Ecto neural progenitor cell (in vitro differentiated cells): ENCODE results near the gene PPP2R2C.

Experiments used
- DNase-seq: peaks from one replicate; pipeline ENCODE4 v3.0.0-alpha.2; 2018; ENCODE audit warnings: low spot score

The PPP2R2C gene

DNA sequence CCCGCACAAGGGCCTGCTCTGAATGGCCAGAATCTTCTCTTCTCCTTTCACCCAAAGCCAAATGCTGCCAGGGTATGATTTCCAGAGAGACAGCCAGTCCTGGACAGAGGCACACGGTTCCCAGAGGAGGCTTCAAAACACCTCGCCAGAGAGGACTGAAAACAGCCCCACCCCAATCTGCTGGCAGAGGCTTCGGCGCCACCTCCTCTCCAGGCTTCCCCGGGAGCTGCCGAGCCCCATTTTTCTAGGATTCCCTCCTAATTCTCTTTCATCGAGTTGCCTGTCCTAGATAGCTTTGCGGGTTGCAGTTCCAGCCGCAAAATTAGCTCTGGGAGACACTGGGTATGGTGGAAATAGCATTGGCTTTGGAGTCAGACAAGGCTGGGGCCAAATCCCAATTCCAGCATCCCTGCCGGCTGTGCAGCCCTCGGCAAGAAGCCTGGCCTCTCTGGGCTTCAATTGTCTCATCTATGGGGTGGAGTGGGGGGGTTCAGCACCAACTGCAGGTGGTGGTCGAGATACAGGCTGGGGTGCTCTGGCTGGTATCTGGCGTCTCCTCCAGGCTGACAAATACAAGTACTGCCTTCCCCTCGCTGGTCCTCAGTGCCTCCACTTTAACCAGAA lies 22.6 kb downstream of the PPP2R2C start:
- DNase-seq: no peak

DNA sequence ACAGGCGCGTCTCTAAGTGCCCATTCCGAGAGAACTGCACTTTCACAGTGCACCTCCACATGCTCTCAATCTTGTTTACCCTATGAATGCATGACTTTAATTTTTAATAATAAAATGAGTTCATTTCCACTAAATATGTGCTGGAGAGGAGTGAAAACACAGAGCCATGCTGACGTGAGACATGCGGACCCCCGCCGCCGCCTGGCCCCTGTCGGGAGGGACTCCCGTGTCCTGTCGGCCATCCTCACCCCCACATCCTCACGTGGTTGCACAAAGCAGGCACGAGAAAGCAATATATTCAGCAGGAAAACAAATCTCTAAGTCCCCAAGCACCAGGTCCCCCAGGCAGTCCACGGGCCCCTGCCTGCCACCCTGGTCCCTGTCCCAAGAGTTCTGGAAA lies 23.1 kb downstream of the PPP2R2C start:
- DNase-seq: no peak

DNA sequence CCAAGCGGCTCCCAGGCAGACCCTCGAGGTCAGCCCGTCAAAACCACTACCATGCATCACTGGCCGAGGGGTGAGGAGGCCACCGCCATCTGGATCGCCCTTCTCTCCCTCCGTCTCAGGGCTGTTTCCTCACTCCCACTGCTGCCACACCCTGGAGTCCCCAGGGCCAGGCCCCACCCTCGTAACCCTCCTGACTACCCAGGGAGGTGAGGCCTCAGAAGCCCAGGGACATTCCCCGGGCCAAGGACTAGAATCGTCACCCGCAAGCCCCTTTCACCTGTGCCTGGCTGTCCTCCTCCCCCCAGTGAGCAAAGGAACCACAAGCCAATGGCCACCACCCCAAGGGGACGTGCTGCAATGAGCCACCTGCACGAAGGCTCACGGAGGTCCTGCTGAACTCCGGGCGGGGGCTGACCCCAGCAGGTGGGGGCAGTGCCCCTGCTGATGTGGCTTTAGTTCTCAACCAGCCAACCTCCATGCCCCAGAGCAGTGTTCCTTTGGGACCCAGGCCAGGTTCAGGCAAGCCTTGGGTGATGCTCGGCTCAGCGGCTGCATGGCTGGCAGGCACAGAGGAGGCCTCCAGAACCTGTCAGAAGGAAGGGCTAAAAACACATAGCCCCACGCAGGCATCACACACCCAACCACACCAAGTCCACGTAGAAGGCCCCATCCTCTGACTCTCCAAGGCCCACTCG lies 23.8 kb downstream of the PPP2R2C start:
- DNase-seq: no peak

DNA sequence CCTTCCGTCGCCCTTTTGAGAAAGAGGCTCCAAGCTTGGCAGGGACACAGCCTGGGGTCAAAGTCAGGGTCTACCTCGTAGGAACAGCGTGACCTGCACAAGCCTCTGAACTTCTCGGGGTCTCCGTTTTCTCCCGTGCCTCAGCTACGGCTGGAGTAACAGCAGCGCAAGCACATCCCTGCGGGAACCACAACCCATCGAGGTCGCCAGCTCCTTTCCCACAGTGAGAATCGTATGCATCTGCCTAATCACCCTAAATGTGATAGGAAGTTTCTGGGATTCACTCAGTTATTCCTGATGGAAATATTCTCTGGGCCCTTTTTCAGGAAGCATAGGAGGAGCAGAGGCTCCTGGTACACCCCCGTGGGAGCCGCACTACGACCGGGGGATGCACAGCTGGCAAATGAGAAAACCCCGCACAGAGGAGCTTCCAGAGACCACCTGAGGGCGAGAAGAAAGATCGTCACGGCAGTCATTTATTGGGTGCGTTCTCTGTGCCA lies 24.7 kb downstream of the PPP2R2C start:
- no peak for DNase-seq

DNA sequence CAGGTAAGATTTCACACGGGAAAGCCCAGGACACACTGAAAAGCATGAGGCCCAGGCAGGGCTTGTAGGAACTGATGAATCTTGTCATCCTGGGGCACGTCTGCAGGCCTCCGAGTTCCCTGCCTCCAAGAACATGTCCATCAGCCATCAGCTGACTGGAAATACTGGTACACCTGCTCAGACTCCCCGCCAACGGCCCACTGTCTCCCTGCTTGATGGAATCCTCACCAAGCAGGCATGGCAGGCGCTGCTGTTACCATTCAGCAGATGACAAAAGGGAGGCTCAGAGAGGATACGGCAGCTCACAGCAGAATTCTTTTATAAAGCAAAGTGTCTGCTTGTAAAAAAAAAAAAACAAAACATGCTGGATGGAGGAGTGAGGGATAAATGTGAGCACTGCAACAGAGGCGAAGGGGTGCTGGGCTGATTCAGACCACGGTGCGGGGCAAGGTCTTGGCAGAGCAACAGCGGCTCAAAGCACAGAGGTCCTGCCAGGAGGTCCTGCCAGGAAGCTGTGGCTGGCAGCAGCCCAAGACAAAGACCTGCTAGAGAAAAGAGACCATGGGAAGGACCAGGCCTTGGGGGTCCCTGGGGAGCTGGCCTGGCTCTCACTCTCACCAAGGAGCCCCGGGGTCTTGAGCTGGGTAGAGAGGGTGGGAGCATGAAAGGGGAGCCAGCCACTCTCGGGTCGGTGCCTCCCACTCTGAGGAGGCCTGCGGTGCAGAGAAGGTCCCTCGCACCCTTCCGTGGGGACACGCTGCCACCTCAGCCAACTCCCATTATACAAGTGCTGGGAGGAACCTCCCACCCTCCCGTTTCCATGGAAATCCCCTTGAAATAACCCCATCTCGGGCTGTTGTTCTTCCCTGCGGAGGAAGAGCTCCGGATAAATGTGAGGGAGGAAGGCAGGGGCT lies 25.6 kb downstream of the PPP2R2C start:
- no peak for DNase-seq

DNA sequence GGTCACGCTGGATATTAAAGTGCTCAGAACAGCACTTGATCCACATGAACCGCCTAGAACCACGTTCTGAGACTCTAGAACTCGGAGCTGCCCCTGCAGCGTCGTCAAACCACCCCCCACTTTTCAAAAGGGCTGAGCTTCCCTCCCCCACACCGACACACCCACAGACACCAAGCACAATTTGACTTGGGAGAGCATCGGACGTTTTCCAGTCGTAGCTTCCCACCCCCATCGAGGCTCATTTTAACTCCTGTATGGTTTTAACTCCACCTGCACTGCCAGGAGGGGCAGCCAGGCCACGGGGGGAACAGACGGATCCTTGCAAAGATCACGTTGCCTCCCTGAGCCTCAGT lies 26.3 kb downstream of the PPP2R2C start:
- DNase-seq: no peak

DNA sequence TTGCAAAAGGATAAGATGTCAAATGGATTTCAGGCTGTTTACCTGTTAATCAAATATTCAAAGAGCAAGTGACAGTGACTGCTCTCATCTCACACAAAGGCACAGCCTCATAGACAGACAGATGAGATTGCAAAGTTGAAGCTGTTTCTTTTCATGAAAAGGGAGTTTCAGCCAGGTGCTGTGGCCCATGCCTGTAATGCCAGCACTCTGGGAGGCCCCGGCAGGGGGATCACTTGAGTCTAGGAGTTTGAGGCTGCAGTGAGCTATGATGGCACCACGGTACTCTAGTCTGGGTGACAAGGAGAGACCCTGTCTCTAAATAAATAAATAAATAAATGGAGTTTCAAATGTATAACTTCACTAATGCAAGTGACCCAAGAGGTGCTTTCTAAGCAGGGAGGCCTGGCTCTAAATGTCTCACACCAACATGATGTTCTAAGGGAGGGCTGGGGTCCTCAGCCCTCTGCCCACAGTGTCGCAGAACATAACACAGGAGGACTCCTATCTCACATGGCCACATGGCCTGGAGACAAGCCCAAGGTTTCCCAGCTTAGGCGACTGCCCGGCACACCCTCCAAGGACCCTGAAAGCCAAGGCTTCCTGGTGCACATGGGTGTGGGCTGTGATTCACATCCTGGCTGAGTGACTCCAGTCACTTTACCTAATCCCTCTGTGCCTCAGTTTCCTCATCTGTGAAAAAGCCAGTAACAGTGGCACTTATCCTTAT lies 26.8 kb downstream of the PPP2R2C start:
- no peak for DNase-seq

DNA sequence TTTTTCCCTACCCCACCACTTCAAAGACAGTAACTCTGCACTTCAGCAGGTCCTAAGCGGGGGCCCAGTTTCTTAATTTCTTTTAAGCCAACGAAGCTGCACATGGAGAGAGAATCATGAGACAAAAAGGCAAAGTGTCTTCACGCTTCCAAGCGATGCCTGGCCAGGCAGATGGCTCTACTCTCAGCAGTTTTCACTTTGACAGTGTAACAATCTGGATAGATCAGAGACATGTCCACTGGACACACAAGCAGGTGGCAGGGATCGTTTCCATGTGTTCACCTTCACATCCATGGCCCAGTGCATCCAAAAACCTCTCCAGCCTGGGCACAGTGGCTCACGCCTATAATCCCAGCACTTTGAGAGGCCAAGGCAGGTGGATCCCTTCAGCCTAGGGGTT lies 27.8 kb downstream of the PPP2R2C start:
- no peak for DNase-seq

DNA sequence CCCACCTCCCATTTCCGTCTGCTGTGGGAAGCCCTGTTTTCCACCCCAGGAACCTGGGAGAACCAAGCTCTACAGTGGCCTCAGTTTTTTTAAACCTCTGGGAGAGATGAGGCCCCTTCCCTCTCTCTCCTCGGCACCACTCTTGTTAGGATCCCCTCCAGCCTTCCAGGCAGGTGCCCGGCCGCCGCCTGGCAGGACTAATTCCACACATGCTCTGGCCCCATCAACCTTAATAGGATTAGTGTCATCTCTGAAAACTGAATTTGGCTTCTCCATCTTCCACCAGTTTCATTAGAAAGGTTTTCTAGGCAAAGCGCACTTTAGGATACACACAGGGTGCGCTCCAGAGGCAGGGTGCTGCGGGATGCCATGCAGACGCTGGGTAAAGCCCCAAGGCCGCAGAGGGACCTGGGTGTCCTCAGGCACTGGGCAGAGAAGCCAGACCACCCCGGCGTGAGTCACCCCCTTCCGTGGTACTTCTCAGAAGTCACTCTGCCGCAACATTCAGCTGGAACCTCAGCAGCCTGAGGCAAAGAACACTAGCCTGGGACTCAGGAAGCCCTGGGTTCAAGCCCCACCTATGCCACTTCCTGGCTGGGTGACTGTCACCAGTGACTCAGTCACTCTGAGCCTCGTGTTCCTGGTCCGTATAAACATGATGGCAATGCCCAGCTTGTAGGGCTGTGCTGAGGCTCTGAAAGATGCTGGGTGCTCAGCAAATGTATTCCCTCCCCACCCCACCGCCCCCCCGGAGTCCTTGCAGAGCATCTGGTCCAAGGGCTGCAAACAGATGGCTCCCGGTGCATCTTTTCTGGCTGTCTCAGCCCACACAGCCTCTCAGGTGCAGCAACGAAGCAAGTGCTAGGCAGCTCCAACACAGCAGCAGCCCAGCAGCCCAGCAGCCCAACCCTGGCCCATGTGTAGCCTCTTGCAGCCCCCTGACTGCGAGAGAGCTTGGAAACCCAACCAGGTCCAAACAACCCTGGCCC lies 29.1 kb downstream of the PPP2R2C start:
- no peak for DNase-seq

DNA sequence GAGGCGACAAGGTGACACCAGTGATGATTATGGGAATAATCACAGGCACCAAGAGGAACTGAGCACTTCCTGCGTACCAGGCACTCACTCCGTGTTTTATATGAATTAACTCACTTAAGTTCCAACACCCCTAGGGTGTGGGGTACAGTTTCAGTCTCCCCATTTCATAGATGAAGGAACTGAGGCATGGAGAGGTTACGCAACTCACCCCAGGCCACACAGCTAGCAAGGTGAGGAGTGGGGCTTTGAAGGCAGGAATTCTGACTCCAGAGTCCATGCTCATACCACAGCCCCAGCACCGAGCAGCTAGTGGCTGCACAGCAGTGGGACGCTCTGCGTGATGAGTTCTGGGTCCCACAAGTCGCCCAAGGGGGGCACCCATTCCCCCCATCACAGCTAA lies 29.9 kb downstream of the PPP2R2C start:
- DNase-seq: no peak

DNA sequence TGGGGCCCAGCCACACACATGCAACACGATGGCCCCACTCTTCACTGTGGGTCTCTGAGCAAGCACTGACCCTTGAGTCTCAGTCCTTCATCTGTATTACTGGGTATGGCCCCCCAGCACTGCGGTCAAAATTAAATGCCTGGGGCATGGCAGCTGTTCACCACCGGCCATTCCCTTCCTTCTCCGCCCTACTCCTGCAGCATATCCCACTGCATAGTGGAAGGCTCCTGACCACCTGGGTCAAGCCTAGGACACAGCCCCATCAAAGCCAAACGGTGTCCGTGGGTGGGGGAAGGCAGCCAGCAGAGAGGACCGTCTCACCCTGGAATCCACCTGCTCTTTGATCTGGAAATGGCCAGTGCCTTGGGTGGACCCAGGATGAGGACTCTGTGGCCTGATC lies 30.7 kb downstream of the PPP2R2C start:
- DNase-seq: no peak

DNA sequence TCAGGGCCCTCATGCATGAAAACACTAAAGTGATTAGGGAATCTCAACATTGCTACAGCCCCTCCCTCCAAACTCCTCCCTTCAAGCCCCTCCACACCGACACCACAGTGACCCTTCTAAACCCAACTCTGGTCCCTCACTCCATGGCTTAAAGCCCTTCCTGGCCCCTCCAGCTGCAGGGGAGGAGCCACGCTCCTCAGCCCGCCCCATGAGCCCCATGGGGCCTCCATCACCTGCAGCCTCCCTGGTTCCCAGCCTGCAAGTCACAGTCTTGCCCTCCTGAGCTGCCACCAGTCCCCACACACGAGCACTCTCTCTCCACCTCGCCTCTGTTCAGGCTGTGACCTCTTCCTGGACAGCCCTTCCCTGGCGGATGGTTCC lies 31.2 kb downstream of the PPP2R2C start:
- no peak for DNase-seq

DNA sequence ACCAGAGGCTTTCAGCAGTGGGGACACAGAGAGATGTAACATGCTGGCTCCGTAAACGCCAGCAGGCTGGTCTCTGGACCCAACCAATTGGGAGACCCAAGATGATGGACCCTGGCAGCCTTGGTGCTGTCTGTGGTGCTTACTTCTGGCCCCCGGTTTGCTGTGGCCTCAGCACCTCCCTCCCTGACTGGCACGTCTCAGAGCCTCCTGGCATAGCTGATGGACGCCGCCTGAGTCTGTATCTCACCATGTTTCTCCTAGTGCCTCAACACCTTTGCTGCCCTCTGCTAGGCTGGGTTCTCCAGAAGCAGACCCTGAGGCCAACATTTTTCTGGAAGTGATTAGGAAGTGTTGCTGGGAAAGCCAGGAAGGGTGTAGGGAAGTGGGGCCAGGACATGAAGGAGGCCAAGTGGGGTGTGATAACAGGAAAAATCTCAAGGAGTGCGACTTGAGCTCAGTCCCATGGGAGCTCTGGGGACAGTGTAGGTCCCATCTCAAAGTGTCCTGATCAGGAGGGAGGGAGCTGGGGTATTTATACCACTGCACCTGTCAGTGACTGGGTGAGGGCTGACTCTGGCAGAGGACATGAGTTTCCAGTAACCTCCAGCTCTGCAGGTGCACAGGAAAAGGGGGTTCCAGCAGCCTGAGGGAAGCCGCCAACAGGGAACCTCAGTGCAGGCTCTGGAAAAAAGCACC lies 31.8 kb downstream of the PPP2R2C start:
- no peak for DNase-seq

DNA sequence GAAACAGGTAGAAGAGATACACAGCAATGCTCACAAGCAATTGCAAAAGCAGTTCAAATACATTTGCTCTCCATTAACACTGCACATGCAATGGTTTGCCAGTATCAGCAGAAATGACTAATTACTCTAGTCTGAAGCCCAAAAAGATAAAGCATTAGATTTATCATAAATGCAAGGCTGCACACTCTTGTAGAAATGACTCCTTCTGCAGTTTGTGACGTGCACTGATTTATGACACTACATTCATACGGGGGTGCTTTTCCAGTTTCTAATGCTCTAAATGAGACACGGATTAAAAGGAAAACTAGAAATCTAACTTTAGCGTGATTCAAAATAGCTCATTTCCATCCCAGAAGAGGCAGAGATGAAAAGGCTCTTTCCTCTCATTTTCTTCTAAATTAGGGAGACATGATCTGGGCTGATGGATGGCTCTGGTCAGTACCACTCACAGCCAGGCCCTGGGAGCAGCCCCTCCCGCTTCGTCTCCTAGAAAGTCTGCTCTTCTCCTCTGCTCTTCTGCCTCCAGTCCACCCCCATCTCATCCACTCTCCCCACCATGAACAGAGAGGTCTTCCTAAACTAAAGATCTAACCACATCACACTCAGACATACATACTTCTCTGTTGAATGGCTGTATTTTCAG lies 33.2 kb downstream of the PPP2R2C start:
- DNase-seq: no peak

DNA sequence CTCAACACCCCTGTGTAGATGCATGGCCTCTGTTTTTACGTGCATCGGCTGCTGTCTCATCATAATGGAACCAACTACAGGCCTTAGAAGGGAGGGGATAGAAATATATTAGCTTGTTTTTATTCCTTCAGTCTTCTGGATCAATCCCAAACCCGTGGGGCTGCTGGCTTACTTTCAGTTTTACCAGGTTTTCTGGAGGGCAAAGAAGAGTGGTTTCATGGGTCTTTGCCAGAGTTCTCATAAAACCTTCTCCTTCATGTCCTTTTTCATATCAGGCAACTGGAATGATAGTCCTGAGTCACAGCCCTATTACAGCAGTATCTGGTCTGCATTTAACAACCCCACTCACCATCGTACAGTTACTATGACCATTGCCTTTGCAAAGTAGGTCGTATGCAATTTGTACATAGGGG lies 34.6 kb downstream of the PPP2R2C start:
- DNase-seq: no peak

DNA sequence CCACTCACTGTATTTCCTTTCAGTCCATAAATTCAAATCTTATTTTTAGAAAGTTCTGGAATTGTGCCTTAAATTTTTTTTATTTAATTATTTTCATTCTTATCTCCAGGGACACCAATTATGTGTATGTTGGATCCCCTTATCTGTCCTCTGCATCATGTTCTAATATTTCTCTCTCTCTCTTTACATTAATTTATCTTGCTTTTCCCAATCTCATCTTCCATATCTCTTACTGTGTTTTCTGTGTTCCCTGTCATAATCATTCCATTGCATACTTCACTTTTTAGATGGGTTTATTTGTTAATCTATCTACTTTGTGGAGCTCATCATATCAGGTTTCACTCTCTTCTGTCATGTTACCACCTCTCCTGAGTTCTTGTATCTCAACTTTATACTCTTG lies 37.4 kb downstream of the PPP2R2C start:
- no peak for DNase-seq

DNA sequence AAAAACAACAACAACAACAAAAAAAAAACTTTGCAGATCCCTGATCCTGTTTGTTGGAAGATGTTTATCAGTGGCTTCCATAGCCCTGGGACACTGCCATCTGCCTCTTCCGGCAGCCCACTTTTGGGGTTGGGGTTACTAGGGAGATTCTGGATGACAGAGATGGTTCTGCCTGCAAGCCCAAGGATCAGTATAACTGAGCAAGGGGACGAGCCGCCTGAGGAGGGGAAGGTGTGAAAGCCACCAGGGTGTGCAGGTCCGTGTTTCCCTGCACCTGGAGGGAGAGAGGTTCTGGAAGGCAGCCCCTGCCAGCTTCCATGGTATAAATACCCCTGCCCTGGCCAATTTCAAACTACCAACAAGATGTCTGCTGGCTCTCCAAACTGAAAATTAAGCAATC lies 41.5 kb downstream of the PPP2R2C start:
- no peak for DNase-seq

DNA sequence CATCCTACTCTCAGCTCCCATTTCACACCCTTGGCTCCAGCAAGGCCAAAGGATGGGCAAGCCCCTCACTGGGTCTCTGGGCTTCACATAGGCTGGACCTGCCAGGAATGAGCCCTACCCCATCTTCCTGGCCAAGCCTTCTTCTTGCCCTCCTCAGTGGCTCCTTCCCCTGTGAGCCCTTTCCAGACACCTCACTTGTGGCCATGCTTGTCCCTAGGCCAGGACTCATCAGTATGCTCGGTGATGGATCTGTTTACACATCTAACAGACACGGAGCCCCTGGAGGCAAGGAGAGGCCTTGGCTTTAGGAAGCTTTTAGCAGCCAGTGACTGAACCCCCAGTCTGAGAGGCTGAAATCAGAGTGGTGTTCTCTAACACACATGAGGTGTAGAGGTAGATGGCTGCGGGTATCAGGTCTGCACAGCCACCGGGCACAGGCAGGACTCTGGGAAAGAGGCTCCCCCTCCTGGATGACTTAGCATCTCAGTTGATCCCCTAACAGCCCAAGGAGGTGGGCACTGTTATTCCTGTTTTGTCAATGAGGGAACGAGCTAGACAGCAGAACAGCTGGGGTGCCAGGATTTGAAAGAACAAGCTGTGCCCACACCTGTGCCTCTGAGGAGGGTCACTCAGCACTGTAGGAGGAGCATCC lies 44.8 kb downstream of the PPP2R2C start:
- DNase-seq: no peak
